IPS-NIHi11 (cell line): ENCODE measurements around the gene TCERG1.
"Not testable (repeated sequence)": the region's sequence is repeated elsewhere in the genome, so short reads cannot be mapped to it uniquely, and the experiment has no call there.

Source experiments
- DNase-seq: peaks from one replicate; pipeline ENCODE4 v3.0.0; 2012; ENCODE audit warnings: mixed read lengths, low spot score

Gene TCERG1

GRCh38 chr5:146521403-146522106, 74.4 kb downstream of the TCERG1 start:
- no peak for DNase-seq

- DNase-seq, result no peak
Measured at GRCh38 chr5:146523698-146524097, 76.6 kb downstream of the TCERG1 start.

GRCh38 chr5:146527785-146528184, 80.7 kb downstream of the TCERG1 start:
- no peak for DNase-seq

GRCh38 chr5:146528236-146528635, 81.1 kb downstream of the TCERG1 start:
- no peak for DNase-seq

DNA sequence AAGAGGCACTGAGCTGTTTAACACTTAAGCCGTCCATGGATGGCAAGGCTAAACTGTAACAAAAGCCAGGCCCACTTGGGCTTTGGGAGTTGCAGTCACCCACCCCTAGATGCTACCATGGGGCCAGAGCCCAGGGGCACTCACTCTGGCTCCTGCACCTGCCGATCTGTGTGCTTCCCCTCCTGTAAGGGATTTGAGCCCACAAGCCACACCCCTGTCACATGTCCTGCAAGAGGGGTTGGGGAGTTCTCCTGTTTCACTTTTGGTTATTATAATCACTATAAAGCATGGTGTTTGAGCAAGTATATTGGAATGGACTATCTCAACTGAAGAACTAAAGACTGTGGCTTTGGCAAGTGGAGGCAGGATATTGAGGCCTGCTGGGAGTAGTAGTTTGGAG, 82.9 kb downstream of the TCERG1 start:
- no peak for DNase-seq

- DNase-seq, result peak; percentile 75
Measured at GRCh38 chr5:146533260-146533857, 86.2 kb downstream of the TCERG1 start.

- DNase-seq, result no peak
Measured at GRCh38 chr5:146533882-146534281, 86.7 kb downstream of the TCERG1 start.

DNA sequence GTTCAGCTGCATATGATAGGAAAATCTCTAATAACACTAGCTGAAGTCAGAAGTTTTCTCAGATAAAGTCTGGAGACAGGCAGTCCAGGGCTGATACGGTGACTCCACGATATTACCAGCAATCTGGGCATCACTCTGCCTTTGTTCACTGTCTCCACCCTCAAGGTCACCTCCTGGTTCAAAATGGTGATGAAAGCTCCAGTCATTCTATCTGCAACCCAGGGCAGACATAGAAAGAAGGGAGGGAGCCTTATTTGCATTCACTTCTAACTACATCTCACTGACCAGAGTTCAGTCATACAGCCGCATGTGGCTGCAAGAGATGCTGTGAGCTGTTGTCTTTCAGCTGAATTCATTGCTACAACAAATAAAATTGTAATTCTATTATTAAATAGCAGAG, 91.3 kb downstream of the TCERG1 start:
- DNase-seq, result no peak

- no peak for DNase-seq
Measured at GRCh38 chr5:146539973-146540372, 92.8 kb downstream of the TCERG1 start.

DNA sequence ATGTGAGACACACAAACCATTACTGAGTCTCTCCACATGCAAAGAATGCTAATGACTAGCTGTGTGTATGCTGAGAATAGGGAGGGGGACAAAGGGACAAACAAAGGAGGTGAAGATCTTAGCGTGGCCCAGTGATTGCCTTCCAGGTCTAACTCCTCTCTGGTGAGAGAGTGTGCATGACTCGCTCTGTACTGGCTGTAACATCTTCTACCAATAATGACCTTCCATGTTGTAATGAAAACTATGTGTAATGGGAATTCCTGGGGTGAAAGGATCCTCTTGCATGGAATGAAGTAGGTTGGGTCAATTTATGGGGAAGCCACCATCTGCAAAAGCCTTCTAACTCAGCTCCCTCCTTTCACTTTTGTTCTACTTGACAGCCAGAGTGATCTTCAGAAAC, 93.3 kb downstream of the TCERG1 start:
- DNase-seq, result no peak

- peak; percentile 85 for DNase-seq
Measured at GRCh38 chr5:146541958-146542849, 95.1 kb downstream of the TCERG1 start.

GRCh38 chr5:146544232-146544631, 97.1 kb downstream of the TCERG1 start:
- no peak for DNase-seq

DNA sequence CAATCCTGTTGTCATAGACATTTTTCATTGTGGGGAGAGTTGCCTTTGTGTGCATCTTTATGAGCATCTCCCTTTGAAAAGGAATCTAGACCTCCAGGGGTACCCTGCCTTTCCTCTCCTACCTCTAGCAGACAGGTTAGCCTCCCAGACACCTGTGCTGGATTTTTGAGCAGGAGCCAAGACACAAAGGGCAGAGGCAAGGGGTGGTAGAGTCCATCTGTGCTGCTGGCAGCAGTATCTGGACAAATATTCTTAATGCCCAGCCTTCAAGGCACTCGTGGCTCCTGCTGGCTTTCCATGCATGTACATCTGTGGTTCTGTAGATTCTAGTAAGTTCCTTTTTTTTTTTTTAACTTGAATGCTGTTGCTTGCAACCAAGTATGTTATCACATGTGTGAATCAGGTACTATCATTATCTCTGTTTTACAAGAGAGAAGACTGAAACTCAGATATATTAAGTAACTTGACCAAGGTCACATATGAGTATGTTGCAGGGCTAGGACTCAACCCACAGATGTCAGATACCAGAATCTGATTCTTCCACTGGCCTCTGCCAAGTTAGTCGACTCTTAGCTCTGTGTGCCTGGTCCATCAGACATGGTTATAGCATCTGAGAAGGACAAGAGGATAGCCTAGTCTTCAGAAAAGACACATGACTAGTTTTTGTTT, 101.8 kb downstream of the TCERG1 start:
- no peak for DNase-seq

GRCh38 chr5:146549615-146550014, 102.5 kb downstream of the TCERG1 start:
- DNase-seq, result no peak

GRCh38 chr5:146553446-146553845, 106.3 kb downstream of the TCERG1 start:
- no peak for DNase-seq

- not testable (repeated sequence) for DNase-seq
Measured at GRCh38 chr5:146556884-146557283, 109.8 kb downstream of the TCERG1 start.

DNA sequence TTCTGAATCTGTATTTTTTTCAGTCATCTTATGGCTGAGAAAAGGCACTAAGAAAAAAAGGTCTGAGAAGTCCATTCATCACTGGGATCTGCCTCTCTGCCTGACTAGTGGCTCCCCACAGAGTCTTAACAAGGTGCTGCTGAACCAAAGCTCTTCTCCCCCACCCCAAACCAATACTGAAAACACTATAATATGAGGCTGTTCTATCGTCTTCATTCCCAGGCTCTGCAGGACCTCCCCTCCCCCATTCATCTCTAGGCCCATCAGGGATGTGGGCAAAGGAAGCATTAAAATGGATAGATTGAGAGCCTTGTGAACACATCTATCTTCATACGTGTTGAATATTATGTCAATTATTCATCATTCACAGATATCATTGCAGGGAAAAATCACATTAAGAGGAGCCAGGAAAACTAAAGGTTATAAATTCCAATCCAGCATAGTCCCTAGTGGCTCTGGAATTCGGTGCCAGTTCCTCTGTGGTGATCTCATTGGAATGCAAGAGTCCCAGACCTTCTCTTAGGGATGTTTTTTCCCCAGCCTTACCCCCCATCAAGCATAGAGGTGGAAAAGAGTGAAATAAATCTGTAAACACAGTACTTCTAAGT, 113.2 kb downstream of the TCERG1 start:
- DNase-seq, result peak; percentile 36
